Cardiac muscle cell (in vitro differentiated cells and primary cell): ENCODE measurements around the gene TCFL5. TPM values are rescaled to one million over a fixed set of nuclear protein-coding genes. Genes with fewer than 3 reads are reported as not detected.
A peak's percentile ranks its signal among the peaks of the same experiment; 100 is the strongest.

Source experiments
- DNase-seq, 2 donors: peaks; one replicate each; pipeline versions ENCODE4 v3.0.0 to v3.0.0-alpha.2; 2010 to 2017; ENCODE audit warnings: low read depth in 1 of 2, low spot score in 1 of 2
- H3K27ac ChIP-seq: fragments of 200-600 bp; sonication (generic); 2 replicates; pipeline ENCODE4 v1.5.1; 2016
- H3K27me3 ChIP-seq: fragments of 200-600 bp; sonication (generic); 2 replicates; pipeline ENCODE4 v1.6.0; 2016; ENCODE audit warnings: control low read depth
- H3K36me3 ChIP-seq: fragments of 200-600 bp; sonication (generic); 2 replicates; pipeline ENCODE4 v1.5.1; 2016; ENCODE audit warnings: control low read depth
- H3K4me1 ChIP-seq: fragments of 200-600 bp; sonication (generic); 2 replicates; pipeline ENCODE4 v1.8.1; 2017; ENCODE audit warnings: low read depth, mild to moderate bottlenecking, mixed run types
- H3K4me3 ChIP-seq: fragments of 200-600 bp; sonication (generic); 2 replicates; pipeline ENCODE4 v1.5.1; 2016; ENCODE audit warnings: mild to moderate bottlenecking
- H3K9me3 ChIP-seq: fragments of 200-600 bp; sonication (generic); 2 replicates; pipeline ENCODE4 v1.5.1; 2017; ENCODE audit warnings: low read depth, mild to moderate bottlenecking, control low read depth
- CTCF ChIP-seq: IDR thresholded peaks from 2 replicates; pipeline ENCODE4 v1.5.1; 2012; ENCODE audit warnings: low read depth, mild to moderate bottlenecking, low read length
- polyA plus RNA-seq: library from polyadenylated mRNA; unstranded; fragments of >200 nt; fragmentation: Nextera tagmentation; extraction: Ambion mirVana; gene quantifications from 2 replicates; pipeline ENCODE4 v1.2.1, GENCODE V29; 2016
- total RNA-seq: library from RNA; depleted of rRNA; stranded (reverse); fragments of >200 nt; gene quantifications from 2 replicates; pipeline ENCODE4 v1.2.3, GENCODE V29; 2016

TCFL5 gene
- total and polyA plus RNA-seq, 2 experiments from 2014 or later, result 6.6 to 8.1 TPM

DNA sequence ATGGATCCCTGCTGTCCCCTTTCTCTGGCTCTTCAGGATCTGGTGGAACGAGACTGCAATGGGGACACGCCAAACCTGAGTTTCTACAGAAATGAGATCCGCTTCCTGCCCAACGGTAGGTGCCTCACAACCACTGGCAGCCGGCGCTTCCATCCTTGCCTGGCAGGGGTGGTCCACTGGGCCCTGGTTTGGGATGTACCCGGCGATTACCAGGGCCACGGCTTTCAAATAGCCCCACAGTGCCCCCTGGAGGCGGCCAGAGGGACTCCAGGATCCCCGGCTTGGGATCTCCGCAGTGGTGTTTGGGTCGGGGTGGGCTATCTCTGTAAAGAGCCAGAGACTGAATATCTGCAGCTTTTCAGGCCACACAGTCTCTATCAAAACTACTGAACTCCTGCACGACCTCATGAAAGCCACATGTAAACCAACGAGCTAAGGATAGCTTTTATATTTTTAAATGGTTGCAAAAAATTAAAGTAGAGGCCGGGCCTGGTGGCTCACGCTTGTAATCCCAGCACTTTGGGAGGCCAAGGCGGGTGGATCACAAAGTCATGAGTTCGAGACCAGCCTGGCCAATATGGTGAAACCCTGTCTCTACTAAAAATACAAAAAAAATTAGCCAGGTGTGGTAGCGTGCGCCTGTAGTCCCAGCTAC is 53.3 kb downstream of the TCFL5 start:
- Histone ChIP-seq H3K9me3 (no peaks in the 10 kb centered on the region), H3K36me3 (peaks cover 23% of the 10 kb centered on the region), H3K27me3 (no peaks in the 10 kb centered on the region), H3K4me1 (peaks cover 8% of the 10 kb centered on the region), H3K4me3 (no peak overlapping the region), H3K27ac (no peak overlapping the region)
- DNase-seq, result peak; percentile 64 to 75
- peak; percentile 97 for TF ChIP-seq CTCF

- TF ChIP-seq CTCF, result no peak
- Histone ChIP-seq H3K9me3 (no peaks in the 10 kb centered on the region), H3K27ac (no peak overlapping the region), H3K27me3 (no peaks in the 10 kb centered on the region), H3K4me3 (no peak overlapping the region), H3K4me1 (peaks cover 8% of the 10 kb centered on the region), H3K36me3 (peaks cover 23% of the 10 kb centered on the region)
- DNase-seq, result no peak
Observed at GRCh38 chr20:62807444-62808210, 54.0 kb downstream of the TCFL5 start.

GRCh38 chr20:62806383-62807050 is 55.1 kb downstream of the TCFL5 start:
- Histone ChIP-seq H3K9me3 (no peaks in the 10 kb centered on the region), H3K4me3 (no peak overlapping the region), H3K27me3 (no peaks in the 10 kb centered on the region), H3K27ac (no peak overlapping the region), H3K36me3 (peaks cover 21% of the 10 kb centered on the region), H3K4me1 (peaks cover 8% of the 10 kb centered on the region)
- no peak for TF ChIP-seq CTCF
- DNase-seq, result no peak

GRCh38 chr20:62805711-62806382 is 55.8 kb downstream of the TCFL5 start:
- Histone ChIP-seq H3K36me3 (peaks cover 17% of the 10 kb centered on the region), H3K9me3 (no peaks in the 10 kb centered on the region), H3K4me3 (peak overlapping the region; percentile 100), H3K27ac (no peak overlapping the region), H3K27me3 (no peaks in the 10 kb centered on the region), H3K4me1 (peaks cover 8% of the 10 kb centered on the region)
- TF ChIP-seq CTCF, result no peak
- no peak for DNase-seq

DNA sequence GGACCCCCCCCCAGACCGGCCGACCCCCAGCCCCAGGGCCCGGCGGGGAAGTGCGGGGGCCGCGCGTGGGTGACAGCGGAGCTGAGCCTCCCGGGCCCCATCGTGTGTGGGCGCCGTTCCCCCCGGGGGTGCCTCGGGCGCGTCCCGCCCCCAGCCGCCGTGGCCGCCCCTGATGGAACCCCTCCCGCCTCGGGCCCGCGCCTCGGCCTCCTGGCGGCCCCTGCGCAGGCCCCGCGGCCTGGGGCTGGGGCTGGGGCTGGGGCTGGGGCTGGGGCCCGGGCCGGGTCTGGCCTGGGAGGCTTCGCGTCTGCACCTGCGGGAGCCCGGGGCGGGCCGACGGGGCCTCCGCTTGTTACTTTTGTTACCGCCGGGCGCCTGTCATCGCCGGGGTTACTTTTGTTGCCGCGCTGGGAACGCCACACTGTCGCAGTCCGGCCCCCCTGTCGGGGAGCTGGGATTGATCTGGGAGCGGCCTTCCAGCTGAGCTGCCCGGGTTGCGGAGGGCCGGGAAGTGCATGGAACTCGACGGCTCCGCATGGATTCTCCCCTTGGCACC is 56.4 kb downstream of the TCFL5 start:
- no peak overlapping the region for H3K27ac ChIP-seq
- DNase-seq, result peak in 1 of 2 donors; percentile 57
- peak overlapping the region; percentile 100 for H3K4me3 ChIP-seq
- H3K27me3 ChIP-seq, result no peaks in the 10 kb centered on the region
- H3K9me3 ChIP-seq, result no peaks in the 10 kb centered on the region
- H3K36me3 ChIP-seq, result peaks cover 19% of the 10 kb centered on the region
- no peak for TF ChIP-seq CTCF
- peaks cover 8% of the 10 kb centered on the region for H3K4me1 ChIP-seq
